Left forelimb (tissue), 1 donor: ENCODE measurements around the gene GMPR2.

Experiments
- DNase-seq: peaks from one replicate; pipeline ENCODE4 v3.0.0-alpha.2; 2018; ENCODE audit warnings: low spot score

GMPR2 gene

DNA sequence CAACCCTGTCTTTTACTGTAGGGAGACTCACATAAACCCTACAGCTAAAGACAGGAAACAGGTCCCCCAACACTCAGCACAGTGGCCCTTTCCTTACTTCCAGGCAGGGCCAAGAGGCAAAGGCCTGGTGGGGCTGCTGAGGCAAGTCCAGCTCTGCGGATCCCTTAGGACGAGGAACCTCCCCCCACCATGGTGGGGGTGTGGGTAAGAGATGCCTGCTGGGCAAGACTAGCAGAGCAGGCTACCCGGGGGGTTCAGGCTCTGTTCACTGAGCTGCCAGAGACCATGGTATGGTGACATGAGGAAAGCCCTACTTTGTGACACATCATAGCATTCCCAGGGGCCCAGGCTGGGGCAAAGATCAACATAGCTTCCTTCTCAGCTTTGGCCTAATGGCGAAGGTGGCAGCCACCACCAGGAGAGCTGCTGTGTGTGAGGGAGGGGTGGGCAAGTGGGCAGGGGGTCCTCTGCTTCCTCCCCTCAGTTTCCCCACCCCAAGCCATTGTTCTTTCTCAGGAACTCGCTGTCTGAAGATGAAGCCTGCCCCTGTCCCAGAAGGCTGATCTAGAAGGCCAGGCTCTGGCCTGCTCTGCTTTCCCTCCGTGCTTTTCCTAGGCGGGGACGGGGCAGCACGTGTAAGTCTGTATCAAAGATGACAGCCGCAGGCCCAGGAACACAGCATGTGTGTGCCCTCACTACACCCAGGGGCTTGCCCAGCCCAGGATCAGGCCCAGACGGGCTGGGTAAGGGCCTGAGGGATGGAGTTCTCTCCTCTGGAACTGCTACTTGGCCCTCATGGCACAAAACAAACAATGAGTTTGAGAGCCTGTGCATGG lies 19.8 kb downstream of the GMPR2 start:
- DNase-seq: no peak

DNA sequence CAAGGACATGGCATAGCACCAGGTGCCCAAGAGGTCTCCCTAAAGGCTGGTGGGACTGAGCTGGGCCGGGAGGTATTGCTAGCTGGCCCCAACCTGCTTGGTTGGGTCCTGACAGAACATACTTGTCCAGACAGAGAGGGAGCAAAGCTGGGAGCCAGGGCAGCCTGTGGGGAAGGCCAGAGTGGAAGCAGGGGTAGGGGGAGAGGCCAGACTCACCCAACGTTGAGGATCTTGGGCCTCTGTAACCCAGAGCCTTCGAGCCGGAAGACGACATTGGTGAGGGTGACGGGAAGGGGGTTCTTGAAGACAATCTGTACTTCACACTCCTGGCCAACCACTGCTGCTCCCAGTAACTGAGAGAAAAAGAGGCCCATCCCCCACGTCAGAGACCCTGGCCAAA lies 21.2 kb downstream of the GMPR2 start:
- DNase-seq: no peak

DNA sequence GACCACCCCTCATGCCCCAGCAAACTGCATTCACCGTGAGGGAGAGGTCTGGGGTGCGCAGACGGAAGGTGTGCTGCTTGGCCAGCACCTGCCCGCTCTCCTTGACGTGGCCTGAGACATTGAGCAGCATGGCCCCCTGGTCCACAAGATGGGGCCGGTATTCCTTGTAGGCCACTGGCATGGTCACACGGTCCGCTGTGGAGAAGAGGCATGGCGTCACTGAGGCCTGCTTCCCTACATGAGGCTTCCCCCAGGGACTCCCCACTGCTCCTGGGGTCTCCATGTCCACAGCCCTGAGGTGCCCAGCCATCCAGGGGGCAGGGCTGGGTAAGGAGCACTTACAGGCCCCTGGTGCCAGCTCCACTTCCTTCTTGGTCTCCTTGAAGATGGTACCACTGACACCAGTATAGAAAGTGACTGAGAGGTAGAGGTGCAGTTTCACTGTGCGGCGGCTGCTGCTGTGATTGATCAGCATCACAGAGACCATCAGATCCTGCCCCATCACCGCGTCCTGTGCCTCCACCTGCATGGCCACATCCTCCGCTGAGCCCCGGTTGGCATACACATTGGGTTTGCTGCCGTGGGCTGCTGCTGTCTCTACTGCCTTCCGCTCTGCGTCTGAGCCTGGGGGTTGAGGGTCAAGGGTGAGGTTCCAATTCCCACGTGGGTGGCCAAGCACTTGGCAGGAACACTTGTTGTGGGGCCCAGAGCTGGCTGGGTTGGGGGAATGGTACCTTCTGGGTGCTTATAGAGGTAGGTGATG lies 22.1 kb downstream of the GMPR2 start:
- DNase-seq: no peak

DNA sequence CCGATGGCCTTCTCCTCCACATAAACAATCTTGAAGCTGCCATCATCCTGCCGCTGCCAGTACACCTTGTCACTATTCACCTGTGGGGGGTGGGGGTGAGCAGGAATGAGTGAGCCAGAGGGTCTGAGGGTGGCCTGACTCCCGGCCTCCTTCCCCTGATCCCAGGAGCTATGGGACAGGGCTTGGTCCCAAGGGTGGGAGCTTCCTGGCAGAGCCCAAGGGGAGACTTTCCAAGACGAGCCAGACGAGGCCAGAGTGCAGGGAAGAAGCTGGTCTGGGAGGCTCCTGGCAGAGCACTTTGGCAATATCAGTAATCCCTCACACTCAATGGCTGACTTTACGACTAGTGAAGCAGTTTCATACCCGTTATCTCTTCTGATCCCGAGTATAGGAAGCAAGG lies 22.7 kb downstream of the GMPR2 start:
- no peak for DNase-seq

DNA sequence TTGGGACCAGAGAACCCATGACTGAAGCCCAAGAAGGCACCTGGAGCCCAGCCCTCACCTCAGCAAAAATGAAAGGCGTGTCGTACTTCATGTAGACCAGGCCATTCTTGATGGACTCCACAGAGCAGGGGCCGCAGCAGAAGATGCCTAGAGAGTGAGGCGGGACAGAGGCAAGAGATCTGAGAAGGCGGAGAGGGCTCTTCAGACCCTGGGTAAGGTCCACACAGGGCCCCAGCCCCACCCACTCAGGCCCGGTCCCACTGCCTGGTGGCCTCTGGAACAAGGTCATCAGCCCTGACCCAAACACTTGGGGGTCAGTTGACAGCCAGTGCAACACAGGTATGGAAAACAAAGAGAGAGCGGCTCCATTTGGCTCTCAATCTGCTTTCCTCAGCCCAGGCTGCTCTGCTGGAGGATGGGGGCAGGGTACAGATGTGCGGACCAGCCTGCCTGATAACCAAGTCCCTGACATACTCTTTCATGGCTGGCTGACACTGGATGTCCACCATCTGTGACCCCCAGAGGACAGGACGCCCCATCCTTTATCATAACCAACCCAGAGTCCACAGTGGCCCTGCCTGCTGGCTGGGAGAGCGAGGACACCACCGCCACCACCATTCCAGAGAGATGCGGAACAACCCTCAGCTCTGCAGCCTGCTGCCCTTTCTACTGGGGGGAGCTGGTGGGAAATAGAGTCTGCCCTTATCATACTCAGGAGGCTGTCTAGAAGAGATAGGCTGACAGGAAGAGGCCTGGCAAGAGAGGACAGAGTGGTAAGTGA lies 23.4 kb downstream of the GMPR2 start:
- DNase-seq: no peak

GRCh38 chr14:24256960-24257359 lies 24.2 kb downstream of the GMPR2 start:
- DNase-seq: no peak

- DNase-seq: no peak
Observed at GRCh38 chr14:24258119-24258518, 25.4 kb downstream of the GMPR2 start.

DNA sequence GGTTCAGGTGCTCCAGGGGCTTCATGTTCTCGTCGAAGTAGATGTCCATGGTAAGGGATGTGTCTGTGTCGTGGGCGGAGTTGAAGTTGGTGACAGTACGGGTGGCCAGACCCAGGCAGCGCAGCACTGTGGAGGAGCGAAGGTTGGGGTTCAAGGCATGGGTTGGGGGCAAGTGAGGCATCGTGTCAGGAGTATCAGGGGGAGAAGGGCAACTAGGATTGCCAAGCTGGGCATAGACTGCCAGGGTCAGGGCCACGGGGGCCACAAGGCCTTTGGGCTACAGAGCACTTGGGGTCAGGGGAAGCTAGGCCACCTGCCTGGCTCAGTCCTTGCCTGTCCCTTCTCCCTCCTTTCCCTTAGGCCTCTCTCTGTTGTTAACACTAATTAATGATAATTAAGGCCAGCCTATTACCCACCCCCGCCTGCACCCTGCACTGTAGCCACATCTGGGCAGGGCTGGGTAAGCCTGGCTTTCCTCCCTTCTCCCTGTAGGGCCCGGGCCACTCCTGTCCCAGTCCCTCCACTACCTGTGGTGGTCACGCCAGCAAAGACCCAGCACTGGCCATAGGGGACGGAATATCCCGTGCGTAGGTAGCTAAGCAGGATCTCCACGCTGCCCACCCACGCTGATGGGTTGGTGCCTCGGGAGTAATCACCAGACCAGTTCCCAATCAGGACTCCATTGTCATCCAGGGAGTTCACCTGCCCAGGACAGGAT lies 26.0 kb downstream of the GMPR2 start:
- DNase-seq: no peak

DNA sequence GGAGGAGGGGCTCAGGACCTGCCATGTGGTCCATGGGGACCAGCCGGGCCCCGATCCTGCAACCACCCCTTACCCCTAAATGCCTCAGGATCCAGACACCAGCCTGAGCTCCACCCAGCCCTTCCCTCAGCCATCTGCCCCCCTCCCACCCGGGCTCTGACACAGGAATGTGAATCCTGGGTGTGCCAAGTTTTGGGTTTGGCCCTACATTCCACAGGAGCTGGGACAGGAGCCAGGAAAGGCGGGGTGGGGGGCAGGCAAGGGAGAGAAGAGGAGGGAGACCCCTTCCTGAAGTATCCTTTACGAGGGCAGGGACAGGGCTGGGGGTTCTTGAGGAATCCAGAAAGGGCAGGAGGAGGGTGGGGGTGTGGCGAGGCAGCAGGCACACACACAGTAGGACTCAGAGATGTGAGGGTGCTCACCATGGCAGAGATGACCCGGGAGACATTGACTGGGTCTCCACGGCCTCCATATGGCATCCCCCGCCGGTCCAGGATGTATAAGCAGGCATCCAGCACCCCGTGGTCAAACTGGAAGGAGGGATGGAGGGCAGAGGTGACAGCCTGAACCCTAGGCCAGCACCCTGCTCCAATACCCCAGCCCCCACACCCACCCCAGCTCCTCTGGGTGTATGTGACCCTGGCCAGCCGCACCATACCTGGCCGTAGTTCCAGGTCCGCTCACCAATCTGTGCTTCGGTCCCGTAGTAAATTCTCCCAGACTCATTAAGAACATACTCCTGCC lies 26.7 kb downstream of the GMPR2 start:
- DNase-seq: no peak

DNA sequence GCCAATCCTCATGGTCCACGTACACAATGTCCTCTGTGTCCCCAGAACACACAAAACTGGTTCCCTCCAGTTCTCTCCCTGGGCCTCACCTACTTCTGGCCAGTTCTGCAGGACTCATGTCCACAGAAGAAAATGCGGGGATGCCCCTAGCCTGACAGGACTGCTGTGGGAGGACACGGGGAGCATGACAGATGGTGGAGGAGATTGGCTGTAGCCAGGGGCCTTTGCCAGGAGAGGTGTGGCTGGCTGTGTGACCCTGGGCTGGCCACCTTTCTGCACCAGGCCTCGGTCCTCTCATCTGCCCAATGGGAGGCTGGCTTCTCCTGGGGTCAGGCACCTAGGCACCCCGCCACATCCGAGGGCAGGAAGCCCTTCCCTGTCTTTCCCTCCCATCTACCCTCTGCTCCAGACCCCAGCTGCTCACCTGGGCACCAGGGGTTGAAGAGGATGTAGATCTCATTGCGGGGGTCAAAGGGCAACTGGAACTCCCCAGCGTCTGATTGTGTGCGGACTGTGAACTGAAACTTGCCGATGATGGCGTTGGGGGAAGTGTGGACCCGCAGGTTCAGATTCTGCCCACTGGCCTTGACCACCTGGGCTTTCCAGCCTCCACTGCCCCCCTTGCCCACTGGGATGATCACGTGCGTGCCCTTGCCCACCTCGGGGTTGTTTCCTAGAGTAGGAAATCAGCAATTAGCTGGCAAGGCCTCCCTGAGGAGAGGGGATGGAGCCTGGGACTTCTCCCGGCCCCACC lies 27.5 kb downstream of the GMPR2 start:
- no peak for DNase-seq

GRCh38 chr14:24260780-24261157 lies 28.0 kb downstream of the GMPR2 start:
- DNase-seq: no peak

GRCh38 chr14:24261256-24261968 lies 28.7 kb downstream of the GMPR2 start:
- no peak for DNase-seq

DNA sequence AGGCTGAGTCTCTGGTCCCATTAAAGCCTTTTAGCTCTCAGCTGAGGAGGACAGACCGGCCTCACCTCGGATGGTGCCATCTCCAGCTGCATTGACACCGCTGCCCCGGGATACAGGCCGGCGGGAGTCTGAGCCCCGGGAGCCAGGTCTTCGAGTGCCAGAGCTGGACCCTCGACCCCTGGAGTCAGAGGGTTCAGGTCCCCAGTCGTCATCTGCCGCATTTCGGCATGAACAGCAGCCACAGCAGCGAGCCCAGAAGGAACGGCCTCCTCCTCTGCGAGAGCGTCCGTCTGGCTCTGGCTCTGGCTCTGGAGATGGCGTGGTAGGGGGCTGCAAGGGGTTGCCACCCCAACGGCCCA lies 29.2 kb downstream of the GMPR2 start:
- DNase-seq: no peak

DNA sequence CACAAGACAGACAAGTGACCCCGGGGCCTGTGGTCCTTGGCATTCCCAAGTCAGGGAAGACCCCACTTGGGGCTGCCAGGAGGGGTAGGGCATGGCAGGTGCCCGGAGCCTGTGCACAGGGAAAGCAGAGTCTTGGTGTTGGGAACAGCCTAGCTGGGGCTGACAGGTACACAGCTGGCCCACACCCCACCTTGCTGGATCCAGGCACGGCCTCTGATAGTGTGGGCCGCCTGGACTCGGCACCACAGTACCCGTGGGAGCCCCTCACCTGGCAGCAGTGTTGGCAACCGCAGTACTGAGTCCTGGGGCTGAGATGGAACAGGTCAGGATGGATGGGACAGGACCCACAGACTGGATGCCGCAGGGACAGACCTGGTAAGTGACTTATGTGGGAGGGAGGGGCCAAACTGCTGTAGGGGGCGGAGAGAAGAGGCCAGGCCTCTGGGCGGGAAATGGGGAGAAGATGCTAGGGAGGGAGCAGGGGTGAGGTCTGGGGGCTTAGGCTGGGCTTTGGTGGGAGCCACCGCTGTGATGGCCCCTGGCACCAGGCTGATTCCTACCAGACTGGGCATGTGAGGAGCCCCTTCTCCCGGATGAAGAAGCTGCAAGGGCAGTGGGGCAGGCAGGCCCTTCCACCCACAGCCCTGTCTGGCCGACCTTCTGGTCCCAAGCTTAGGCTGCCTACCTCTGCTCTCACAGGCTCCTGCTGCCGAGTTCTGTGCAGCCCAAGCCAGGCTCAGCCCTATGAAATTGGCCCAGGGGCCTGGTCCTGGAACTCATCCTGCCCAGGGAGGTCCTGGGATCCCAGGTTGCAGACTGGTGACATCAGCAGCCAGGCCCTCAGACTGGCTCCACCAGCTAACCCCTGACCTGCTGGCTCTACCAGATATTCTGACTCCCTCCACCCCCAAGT lies 30.3 kb downstream of the GMPR2 start, which contains the start of gene TGM1:
Gene TGM1 (minus strand): TSS at position 357 of the 913 bp plus-strand sequence. CDS start 825 bp downstream, outside the sequence.
- no peak for DNase-seq

DNA sequence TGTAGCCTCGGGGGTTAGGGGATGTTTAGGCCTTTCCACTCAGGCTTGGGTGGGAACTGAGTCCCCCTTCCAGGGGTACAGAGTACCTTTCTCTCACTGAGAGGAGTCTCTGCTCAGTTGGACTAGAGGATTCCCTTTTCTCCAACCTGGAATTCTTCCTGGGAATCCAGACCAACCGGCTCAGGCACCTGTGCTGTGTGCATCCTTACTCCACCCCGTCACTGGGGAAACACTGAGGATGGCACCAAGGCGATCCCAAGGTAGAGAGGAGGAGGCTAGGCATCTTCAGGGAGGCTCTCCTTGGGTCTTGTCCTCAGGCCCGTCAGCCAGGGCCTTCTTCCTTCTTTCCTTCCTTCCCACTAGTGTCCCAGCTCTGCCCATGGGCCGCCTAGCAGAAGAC lies 31.1 kb downstream of the GMPR2 start:
- no peak for DNase-seq

DNA sequence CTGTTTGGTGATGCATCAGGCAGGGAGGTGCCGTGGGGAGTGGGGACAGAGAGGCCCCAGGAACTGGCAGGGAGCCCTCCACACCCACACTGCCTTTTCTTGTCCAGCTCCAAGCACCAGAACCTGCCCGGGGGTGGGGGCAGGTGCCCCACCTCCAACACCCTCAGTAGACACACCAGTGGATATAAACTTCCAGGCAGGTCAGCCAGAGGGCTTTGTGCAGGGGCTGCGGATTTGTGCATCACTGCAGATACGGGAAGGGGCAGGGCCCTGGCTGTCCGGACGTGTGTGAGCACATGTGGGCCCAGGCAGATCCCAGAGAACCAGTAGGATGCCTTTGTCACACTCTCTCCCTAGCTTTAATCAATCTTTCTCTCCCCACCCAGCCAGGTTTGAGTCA lies 31.6 kb downstream of the GMPR2 start:
- DNase-seq: no peak

GRCh38 chr14:24266344-24267244 lies 33.9 kb downstream of the GMPR2 start:
- no peak for DNase-seq

- DNase-seq: no peak
Observed at GRCh38 chr14:24267516-24267915, 34.8 kb downstream of the GMPR2 start.
